Measurements from ENCODE around the gene GINS3. TPM values are rescaled to one million over a fixed set of nuclear protein-coding genes. Genes with fewer than 3 reads are reported as not detected.

Gene GINS3
- total RNA-seq, 1 experiment from 2014 or later, result 7.3 TPM

DNA sequence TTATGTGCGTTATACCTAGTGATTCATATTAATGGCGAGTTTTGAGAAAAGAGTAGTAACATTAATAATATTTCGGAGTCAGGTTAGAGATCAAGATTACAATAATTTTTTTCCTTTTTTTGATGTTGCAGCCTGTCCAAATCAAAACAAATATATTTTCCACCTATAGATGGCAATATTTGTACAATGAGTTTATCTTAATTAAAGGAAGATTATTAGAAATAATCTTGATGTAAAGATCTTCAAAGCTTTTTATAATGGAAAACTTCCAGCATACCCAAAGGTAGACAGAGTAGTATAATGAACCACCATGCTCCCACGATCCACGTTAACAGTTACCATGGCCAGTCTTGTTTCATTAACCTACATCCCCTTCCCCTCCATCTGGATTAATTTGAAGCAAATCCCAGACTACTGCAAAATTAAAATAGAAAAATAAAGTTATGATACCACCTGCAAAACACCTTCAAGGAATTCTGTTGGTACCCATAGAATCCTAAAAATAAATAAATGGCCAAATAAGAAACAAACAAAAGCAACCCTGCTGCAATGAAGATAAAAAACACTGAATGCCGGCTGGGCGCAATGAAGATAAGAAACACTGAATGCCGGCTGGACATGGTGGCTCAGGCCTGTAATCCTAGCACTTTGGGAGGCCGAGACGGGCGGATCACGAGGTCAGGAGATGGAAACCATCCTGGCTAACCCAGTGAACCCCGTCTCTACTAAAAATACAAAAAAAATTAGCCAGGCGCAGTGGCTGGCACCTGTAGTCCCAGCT lies 46.5 kb upstream of the GINS3 start:
- DNase-seq (ENCODE audit: low spot score) (no peak), ATAC-seq (no peak)
- Mint-ChIP-seq H3K4me1 (peaks cover 23% of the 10 kb centered on the region), H3K36me3 (no peaks in the 10 kb centered on the region), H3K4me3 (no peak overlapping the region), H3K27me3 (ENCODE audit: low read depth) (peaks cover 34% of the 10 kb centered on the region), H3K27ac (no peak overlapping the region), H3K9me3 (peaks cover 9% of the 10 kb centered on the region)
- TF ChIP-seq NFE2L1 (CRISPR knock-in tag; IDR thresholded peaks at IDR 0.05) (no peak), MYBL2 (CRISPR knock-in tag; IDR thresholded peaks at IDR 0.05) (no peak), GRHL2 (CRISPR knock-in tag; IDR thresholded peaks at IDR 0.05; ENCODE audit: insufficient replicate concordance, severe bottlenecking) (no peak), RELA (CRISPR knock-in tag; IDR thresholded peaks at IDR 0.05; ENCODE audit: borderline replicate concordance) (no peak)
- TF ChIP-seq, protein P1, sequence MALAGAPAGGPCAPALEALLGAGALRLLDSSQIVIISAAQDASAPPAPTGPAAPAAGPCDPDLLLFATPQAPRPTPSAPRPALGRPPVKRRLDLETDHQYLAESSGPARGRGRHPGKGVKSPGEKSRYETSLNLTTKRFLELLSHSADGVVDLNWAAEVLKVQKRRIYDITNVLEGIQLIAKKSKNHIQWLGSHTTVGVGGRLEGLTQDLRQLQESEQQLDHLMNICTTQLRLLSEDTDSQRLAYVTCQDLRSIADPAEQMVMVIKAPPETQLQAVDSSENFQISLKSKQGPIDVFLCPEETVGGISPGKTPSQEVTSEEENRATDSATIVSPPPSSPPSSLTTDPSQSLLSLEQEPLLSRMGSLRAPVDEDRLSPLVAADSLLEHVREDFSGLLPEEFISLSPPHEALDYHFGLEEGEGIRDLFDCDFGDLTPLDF (CRISPR knock-in tag; IDR thresholded peaks at IDR 0.05), result no peak
- CTCF ChIA-PET, result no interaction called here
- POLR2A ChIA-PET, result no interaction called here

GRCh38 chr16:58346831-58347371 lies 45.4 kb upstream of the GINS3 start:
- Mint-ChIP-seq H3K27ac (no peak overlapping the region), H3K36me3 (no peaks in the 10 kb centered on the region; the same call in 1 of the 2 replicates), H3K27me3 (ENCODE audit: low read depth) (peaks cover 40% of the 10 kb centered on the region), H3K4me1 (peaks cover 23% of the 10 kb centered on the region), H3K4me3 (no peak overlapping the region), H3K9me3 (peaks cover 20% of the 10 kb centered on the region)
- CTCF ChIA-PET, result interaction anchor here (0.7 to 3.1 kb wide), 2 partner anchors 10 to 47 kb away, joined by 3 to 16 read pairs; no protein-coding TSS in a partner anchor
- DNase-seq (ENCODE audit: low spot score) (no peak), ATAC-seq (no peak)
- POLR2A ChIA-PET, result no interaction called here
- TF ChIP-seq ZNF317 (CRISPR knock-in tag; IDR thresholded peaks at IDR 0.05; ENCODE audit: borderline replicate concordance, low read depth) (no peak), ZNF423 (CRISPR knock-in tag; IDR thresholded peaks at IDR 0.05) (no peak)
- TF ChIP-seq, protein P2, sequence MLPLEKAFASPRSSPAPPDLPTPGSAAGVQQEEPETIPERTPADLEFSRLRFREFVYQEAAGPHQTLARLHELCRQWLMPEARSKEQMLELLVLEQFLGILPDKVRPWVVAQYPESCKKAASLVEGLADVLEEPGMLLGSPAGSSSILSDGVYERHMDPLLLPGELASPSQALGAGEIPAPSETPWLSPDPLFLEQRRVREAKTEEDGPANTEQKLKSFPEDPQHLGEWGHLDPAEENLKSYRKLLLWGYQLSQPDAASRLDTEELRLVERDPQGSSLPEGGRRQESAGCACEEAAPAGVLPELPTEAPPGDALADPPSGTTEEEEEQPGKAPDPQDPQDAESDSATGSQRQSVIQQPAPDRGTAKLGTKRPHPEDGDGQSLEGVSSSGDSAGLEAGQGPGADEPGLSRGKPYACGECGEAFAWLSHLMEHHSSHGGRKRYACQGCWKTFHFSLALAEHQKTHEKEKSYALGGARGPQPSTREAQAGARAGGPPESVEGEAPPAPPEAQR (CRISPR knock-in tag; IDR thresholded peaks at IDR 0.05), result no peak

GRCh38 chr16:58348986-58349385 lies 43.3 kb upstream of the GINS3 start:
- ChIA-PET CTCF (interaction anchor here (3.1 kb wide), 1 partner anchor 12 kb away, joined by 16 read pairs; no protein-coding TSS in a partner anchor), POLR2A (no interaction called here)
- ATAC-seq, result no peak
- Mint-ChIP-seq H3K27me3 (ENCODE audit: low read depth) (peaks cover 49% of the 10 kb centered on the region), H3K27ac (no peak overlapping the region), H3K4me1 (peaks cover 19% of the 10 kb centered on the region), H3K36me3 (peaks cover 8% of the 10 kb centered on the region; the same call in 1 of the 2 replicates), H3K9me3 (peaks cover 37% of the 10 kb centered on the region), H3K4me3 (no peak overlapping the region)
- no peak for DNase-seq (ENCODE audit: low spot score)
- TF ChIP-seq NR2C2 (CRISPR knock-in tag; IDR thresholded peaks at IDR 0.05) (no peak), TEAD4 (CRISPR knock-in tag; IDR thresholded peaks at IDR 0.05) (no peak), ZNF416 (CRISPR knock-in tag; IDR thresholded peaks at IDR 0.05) (no peak), CTCF (IDR thresholded peaks at IDR 0.05) (no peak), ZNF281 (CRISPR knock-in tag; IDR thresholded peaks at IDR 0.05) (no peak), SP1 (CRISPR knock-in tag; conservative IDR thresholded peaks at IDR 0.05) (no peak), HMGA2 (CRISPR knock-in tag; IDR thresholded peaks at IDR 0.05) (no peak), FOXJ3 (CRISPR knock-in tag; IDR thresholded peaks at IDR 0.05; ENCODE audit: borderline replicate concordance) (no peak), GTF2I (CRISPR knock-in tag; conservative IDR thresholded peaks at IDR 0.05) (no peak)
- TF ChIP-seq, protein P3, sequence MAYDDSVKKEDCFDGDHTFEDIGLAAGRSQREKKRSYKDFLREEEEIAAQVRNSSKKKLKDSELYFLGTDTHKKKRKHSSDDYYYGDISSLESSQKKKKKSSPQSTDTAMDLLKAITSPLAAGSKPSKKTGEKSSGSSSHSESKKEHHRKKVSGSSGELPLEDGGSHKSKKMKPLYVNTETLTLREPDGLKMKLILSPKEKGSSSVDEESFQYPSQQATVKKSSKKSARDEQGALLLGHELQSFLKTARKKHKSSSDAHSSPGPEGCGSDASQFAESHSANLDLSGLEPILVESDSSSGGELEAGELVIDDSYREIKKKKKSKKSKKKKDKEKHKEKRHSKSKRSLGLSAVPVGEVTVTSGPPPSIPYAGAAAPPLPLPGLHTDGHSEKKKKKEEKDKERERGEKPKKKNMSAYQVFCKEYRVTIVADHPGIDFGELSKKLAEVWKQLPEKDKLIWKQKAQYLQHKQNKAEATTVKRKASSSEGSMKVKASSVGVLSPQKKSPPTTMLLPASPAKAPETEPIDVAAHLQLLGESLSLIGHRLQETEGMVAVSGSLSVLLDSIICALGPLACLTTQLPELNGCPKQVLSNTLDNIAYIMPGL (CRISPR knock-in tag; IDR thresholded peaks at IDR 0.05), result no peak
